Colonic mucosa (tissue), 4 donors: ENCODE data around the gene MITD1. TPM values are rescaled to one million over a fixed set of nuclear protein-coding genes. Genes with fewer than 3 reads are reported as not detected.

Source experiments
- DNase-seq: peaks from one replicate; pipeline ENCODE4 v3.0.0-alpha.2; 2020
- H3K27ac ChIP-seq: fragments of 200-600 bp; one replicate; pipeline ENCODE4 v1.8.0; 2021
- H3K27me3 ChIP-seq: fragments of 200-600 bp; one replicate; pipeline ENCODE4 v1.8.0; 2021
- H3K36me3 ChIP-seq: fragments of 200-600 bp; one replicate; pipeline ENCODE4 v1.8.0; 2021
- H3K4me1 ChIP-seq: fragments of 200-600 bp; one replicate; pipeline ENCODE4 v1.8.0; 2021; ENCODE audit warnings: mild to moderate bottlenecking
- H3K4me3 ChIP-seq: fragments of 200-600 bp; one replicate; pipeline ENCODE4 v1.8.0; 2021
- H3K9ac ChIP-seq, 2 donors: one replicate each; pipeline ENCODE4 v1.7.0; 2013; ENCODE audit warnings: control low read depth in 2 of 2, low read depth in 2 of 2, low read length in 2 of 2
- H3K9me3 ChIP-seq: fragments of 200-600 bp; one replicate; pipeline ENCODE4 v1.8.0; 2021
- intact Hi-C: fragments of 100-400 bp; cut with DNase I; formaldehyde crosslinking; loops from one replicate; pipeline ENCODE4 v1.14.1; 2022
- total RNA-seq, 2 donors: library from RNA; stranded (reverse); fragmentation: NEBNext Ultra II Directional in 1 of 2; extraction: Animal tissue kit (Norgen Biotek cat#: 25700) in 1 of 2; gene quantifications; one replicate each; pipeline ENCODE4 v1.2.1, GENCODE V29; 2021
- TF ChIP-seq, protein P1 (sequence below): fragments of 200-600 bp; IDR thresholded peaks from one replicate; pipeline ENCODE4 v1.8.0; 2022; ENCODE audit warnings: antibody characterized with exemption, mild to moderate bottlenecking
- donor health status: healthy.
- donor health status: DM: no; HTN: no; CAD: no.
- donor health status: DM: no; HTN: no; CAD: no.

Gene MITD1
- total RNA-seq, 2 donors from 2014 or later, result 24.6 to 25.3 TPM

DNA sequence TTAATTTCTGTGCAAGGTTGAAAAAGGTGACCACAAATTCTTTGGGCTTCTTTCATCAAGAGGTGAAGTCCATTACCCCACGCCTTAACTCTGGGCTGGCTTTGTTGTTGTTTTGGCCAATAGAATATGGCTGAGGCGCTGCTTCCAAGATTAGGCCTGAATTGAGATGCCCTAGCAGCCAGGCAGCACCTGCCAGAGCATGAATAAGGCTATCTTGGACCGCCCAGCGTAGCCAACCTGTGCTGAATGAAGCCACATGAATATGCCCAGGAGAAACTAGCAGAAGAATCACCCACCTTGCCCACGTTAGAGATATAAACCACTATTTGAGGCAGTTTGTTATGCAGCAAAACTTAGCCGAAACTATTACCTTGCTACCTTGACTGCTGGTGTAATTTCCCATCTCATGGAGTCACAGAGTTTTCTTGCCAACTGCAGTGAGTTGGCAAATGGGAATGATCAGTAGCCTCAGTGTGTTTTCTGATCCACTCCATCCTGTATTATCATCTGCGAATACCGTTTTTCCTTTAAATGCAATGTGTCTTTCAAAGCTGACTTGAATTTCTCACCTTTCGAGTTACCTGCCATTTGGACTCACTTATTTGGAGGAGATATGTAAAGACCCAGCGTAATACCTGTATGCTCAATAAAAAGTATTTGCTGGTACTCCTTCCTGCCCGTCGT is 26.8 kb downstream of the MITD1 start:
- H3K9me3 ChIP-seq, result no peaks in the 10 kb centered on the region
- TF ChIP-seq, protein P1, sequence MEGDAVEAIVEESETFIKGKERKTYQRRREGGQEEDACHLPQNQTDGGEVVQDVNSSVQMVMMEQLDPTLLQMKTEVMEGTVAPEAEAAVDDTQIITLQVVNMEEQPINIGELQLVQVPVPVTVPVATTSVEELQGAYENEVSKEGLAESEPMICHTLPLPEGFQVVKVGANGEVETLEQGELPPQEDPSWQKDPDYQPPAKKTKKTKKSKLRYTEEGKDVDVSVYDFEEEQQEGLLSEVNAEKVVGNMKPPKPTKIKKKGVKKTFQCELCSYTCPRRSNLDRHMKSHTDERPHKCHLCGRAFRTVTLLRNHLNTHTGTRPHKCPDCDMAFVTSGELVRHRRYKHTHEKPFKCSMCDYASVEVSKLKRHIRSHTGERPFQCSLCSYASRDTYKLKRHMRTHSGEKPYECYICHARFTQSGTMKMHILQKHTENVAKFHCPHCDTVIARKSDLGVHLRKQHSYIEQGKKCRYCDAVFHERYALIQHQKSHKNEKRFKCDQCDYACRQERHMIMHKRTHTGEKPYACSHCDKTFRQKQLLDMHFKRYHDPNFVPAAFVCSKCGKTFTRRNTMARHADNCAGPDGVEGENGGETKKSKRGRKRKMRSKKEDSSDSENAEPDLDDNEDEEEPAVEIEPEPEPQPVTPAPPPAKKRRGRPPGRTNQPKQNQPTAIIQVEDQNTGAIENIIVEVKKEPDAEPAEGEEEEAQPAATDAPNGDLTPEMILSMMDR, result no peak
- intact Hi-C loops, result loop anchor here (10.0 kb wide), 1 partner anchor 341 kb away; the partner anchor contains the start of gene REV1
- H3K27me3 ChIP-seq, result no peaks in the 10 kb centered on the region
- H3K27ac ChIP-seq, result peak overlapping the region; percentile 92
- H3K4me1 ChIP-seq, result no peaks in the 10 kb centered on the region
- no peak for DNase-seq
- no peaks in the 10 kb centered on the region for H3K36me3 ChIP-seq
- peak overlapping the region; percentile 65 for H3K4me3 ChIP-seq
- H3K9ac ChIP-seq, result peak overlapping the region; percentile 77 to 82

DNA sequence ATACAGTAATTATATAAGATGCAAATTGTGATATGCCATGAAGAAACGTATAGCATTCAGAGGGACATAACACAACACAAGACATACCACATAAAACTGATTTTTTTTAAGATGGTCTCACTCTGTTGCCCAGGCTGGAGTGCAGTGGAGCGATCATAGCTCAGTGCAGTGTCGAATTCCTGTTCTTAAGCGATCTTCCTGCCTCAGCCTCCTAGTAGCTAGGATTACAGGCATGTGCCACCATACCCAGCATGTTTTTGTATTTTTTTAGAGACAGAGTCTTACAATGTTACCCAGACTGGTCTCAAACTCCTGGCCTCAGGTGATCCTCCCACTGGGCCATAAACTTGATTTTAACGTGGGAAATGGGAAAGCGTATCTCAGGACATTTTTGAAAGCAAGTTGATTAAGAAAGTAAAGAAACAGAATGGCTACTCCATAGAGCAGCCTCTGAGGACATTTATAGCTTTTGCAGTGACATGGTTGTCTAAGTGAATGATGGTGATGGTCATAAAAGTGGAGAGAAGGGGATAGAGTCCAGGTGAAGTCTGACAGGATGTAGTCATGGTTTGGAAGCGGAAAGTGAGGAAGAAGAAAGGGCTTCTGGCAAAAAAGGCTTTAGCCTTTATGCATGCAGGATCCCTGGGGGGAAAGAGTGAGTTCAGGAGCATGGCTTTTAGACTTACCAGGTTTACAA is 28.5 kb downstream of the MITD1 start:
- Histone ChIP-seq H3K4me1 (no peaks in the 10 kb centered on the region), H3K9ac (no peak overlapping the region), H3K27ac (no peak overlapping the region), H3K27me3 (no peaks in the 10 kb centered on the region), H3K9me3 (no peaks in the 10 kb centered on the region), H3K4me3 (no peak overlapping the region), H3K36me3 (no peaks in the 10 kb centered on the region)
- intact Hi-C loops, result loop anchor here (10.0 kb wide), 1 partner anchor 342 kb away; the partner anchor contains the start of gene REV1
- TF ChIP-seq, protein P1, result no peak
- DNase-seq, result no peak

DNA sequence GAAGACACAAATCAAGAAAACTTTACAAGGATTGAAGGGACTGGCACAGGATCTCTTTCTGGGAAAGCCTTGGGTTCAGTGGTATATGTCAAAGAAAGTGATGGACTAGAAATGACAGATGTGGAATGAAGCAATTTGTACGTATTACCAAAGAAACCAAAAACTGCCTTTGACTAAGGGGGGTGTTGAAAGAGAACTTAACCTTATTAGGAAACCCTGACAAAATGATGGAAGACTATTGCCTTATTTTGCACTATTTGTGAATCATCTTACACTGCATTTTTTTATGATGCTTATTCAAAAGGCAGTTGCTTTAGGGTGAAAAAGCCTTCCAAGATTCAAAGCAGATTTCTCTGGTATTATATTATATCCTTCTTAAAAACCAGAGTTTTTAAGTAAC is 30.2 kb downstream of the MITD1 start:
- Histone ChIP-seq H3K27ac (no peak overlapping the region), H3K4me1 (no peaks in the 10 kb centered on the region), H3K9ac (no peak overlapping the region), H3K36me3 (no peaks in the 10 kb centered on the region), H3K27me3 (no peaks in the 10 kb centered on the region), H3K9me3 (no peaks in the 10 kb centered on the region), H3K4me3 (no peak overlapping the region)
- DNase-seq, result no peak
- intact Hi-C loops, result loop anchor here (10.0 kb wide), 1 partner anchor 344 kb away; the partner anchor contains the start of gene REV1
- TF ChIP-seq, protein P1, result no peak

DNA sequence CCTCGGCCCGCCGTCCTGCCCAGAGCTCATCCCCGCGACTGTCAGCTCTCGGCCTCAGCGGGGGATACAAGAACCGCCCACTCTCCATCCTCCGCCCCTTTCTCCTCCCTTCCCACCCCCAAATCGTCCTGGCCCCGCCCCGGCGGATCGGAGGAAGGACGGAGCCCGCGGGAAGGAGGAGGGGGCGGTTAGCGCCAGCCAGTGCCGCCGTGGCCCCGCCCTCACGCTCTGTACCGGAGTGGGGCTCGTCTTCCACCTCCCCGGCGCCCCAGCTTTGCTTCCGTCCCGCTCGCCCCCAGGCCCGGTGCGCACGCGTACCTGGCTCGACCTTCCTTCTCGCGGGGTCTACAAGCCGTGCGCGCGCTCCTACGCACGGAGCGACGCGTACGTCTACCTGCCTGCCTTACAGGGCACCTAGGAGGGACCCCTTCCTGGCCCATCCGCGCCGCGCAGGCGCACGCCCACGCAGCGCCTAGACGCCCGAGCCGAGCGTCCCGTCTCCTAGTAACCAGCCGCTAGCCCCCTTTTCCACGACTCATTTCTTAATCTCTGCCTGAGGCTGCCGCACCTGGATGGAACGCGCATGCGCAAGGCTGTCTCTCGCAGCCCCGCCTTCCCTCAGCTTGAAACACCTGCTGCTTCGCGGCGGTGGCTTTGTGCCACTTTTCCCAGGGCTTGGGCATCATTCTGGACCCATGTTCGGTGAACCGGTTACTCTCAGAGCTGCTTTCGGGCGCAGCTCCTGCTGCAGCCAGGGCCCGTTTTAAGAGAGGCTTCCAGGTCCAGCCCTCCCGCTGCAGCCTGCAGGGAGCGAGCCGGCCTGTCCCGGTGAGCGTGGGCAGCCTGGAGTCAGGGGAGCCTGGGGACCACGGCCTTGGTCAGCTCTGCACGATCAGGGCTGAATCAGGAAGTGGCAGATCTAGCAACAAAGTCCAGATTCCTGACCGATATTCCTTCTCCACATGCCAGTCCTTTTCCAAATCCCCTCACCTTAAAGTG is 39.4 kb downstream of the MITD1 start, which contains the start of gene C2orf15:
Gene C2orf15, plus strand, starts transcription at position 598 of the 999 bp plus-strand sequence. CDS start 8,852 bp downstream, outside the sequence.
- peak within 1 kb of the TSS; percentile 87 to 89 for H3K9ac ChIP-seq
- peak; percentile 99 for DNase-seq
- no peaks in the 10 kb centered on the region for H3K4me1 ChIP-seq
- intact Hi-C loops, result no loop called here
- peak within 1 kb of the TSS; percentile 90 for H3K27ac ChIP-seq
- peak within 1 kb of the TSS; percentile 68 for H3K4me3 ChIP-seq
- no peaks in the 10 kb centered on the region for H3K36me3 ChIP-seq
- TF ChIP-seq, protein P1, result no peak
- no peaks in the 10 kb centered on the region for H3K9me3 ChIP-seq
- H3K27me3 ChIP-seq, result no peaks in the 10 kb centered on the region

DNA sequence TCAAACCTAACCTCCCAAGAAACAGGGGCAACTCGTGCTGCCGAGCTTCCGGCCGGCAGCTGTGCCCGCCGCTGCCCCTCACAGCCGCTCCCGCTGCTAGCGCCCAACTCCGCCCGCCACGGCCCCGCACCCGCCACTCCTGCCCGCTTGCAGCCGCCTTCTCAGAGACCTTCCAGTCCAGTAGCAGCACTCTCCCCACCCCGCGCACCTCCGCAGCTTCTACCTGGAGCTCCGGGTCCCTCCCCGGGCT is 40.1 kb downstream of the MITD1 start:
- H3K27me3 ChIP-seq, result no peaks in the 10 kb centered on the region
- intact Hi-C loops, result no loop called here
- no peaks in the 10 kb centered on the region for H3K4me1 ChIP-seq
- H3K27ac ChIP-seq, result peak overlapping the region; percentile 90
- H3K36me3 ChIP-seq, result no peaks in the 10 kb centered on the region
- peak overlapping the region; percentile 87 to 89 for H3K9ac ChIP-seq
- TF ChIP-seq, protein P1, result no peak
- H3K4me3 ChIP-seq, result peak overlapping the region; percentile 68
- no peaks in the 10 kb centered on the region for H3K9me3 ChIP-seq
- no peak for DNase-seq
